Vagina (tissue), 2 donors: ENCODE measurements around the gene PLCB1. TPM values are rescaled to one million over a fixed set of nuclear protein-coding genes. Genes with fewer than 3 reads are reported as not detected.

Experiments used
- DNase-seq, 2 donors: peaks; one replicate each; pipeline ENCODE4 v3.0.0-alpha.2; 2017; ENCODE audit errors: extremely low spot score in 2 of 2
- H3K27ac ChIP-seq: fragments of 200-600 bp; sonication (generic); one replicate; pipeline ENCODE4 v1.5.1; 2019
- H3K27me3 ChIP-seq: fragments of 200-600 bp; sonication (generic); one replicate; pipeline ENCODE4 v1.5.1; 2019
- H3K36me3 ChIP-seq, 2 donors: fragments of 200-600 bp; sonication (generic); one replicate each; pipeline ENCODE4 v1.5.1; 2017 to 2019
- H3K4me1 ChIP-seq: fragments of 200-600 bp; sonication (generic); one replicate; pipeline ENCODE4 v1.5.1; 2019
- H3K4me3 ChIP-seq, 2 donors: fragments of 200-600 bp; sonication (generic); 1 replicate in 1 of 2; 2 replicates in 1 of 2; pipeline ENCODE4 v1.5.1; 2016 to 2019
- H3K9me3 ChIP-seq: fragments of 200-600 bp; sonication (generic); one replicate; pipeline ENCODE4 v1.5.1; 2019
- CTCF ChIP-seq, 3 experiments: fragments of 450-650 bp in 2 of 3; fragments of 200-600 bp in 1 of 3; sonication (generic) in 1 of 3; IDR thresholded peaks; one replicate each; pipeline ENCODE4 v1.5.1; 2017 to 2019; ENCODE audit warnings: antibody characterized with exemption in 3 of 3, mild to moderate bottlenecking in 2 of 3, moderate library complexity in 2 of 3
- POLR2A ChIP-seq, 2 donors: fragments of 450-650 bp; IDR thresholded peaks; one replicate each; pipeline ENCODE4 v1.6.1; 2017; ENCODE audit warnings: antibody characterized with exemption in 2 of 2, mild to moderate bottlenecking in 2 of 2, moderate library complexity in 2 of 2
- POLR2AphosphoS5 ChIP-seq, 2 donors: sonication (generic); formaldehyde crosslinking; IDR thresholded peaks; one replicate each; pipeline ENCODE4 v1.9.0; 2017; ENCODE audit warnings: antibody characterized with exemption in 2 of 2, mild to moderate bottlenecking in 2 of 2, low read depth in 1 of 2; ENCODE audit not compliant: insufficient read depth in 1 of 2
- intact Hi-C: fragments of 100-400 bp; cut with DNase I; formaldehyde crosslinking; loops from one replicate; pipeline ENCODE4 v1.15.1; 2023
- total RNA-seq: library from RNA; depleted of rRNA; stranded (reverse); fragments of >200 nt; gene quantifications from one replicate; pipeline ENCODE4 v1.2.3, GENCODE V29; 2016

PLCB1 gene
- total RNA-seq, 1 donor from 2014 or later: 32.4 TPM

GRCh38 chr20:8404912-8405635 is 273.0 kb downstream of the PLCB1 start:
- no peak for TF ChIP-seq CTCF (IDR thresholded peaks at IDR 0.05)
- TF ChIP-seq POLR2AphosphoS5 (IDR thresholded peaks at IDR 0.05; ENCODE audit: insufficient read depth in 1 of 2, low read depth in 1 of 2): no peak
- no peak for TF ChIP-seq POLR2A (IDR thresholded peaks at IDR 0.05)
- no peak for DNase-seq
- Histone ChIP-seq H3K36me3 (no peaks in the 10 kb centered on the region), H3K4me3 (no peak overlapping the region), H3K4me1 (no peaks in the 10 kb centered on the region), H3K27ac (no peak overlapping the region), H3K9me3 (no peaks in the 10 kb centered on the region), H3K27me3 (no peaks in the 10 kb centered on the region)
- intact Hi-C loops: no loop called here

- Histone ChIP-seq H3K9me3 (no peaks in the 10 kb centered on the region), H3K4me3 (no peak overlapping the region), H3K4me1 (no peaks in the 10 kb centered on the region), H3K27ac (no peak overlapping the region), H3K27me3 (no peaks in the 10 kb centered on the region), H3K36me3 (no peaks in the 10 kb centered on the region)
- intact Hi-C loops: no loop called here
- TF ChIP-seq POLR2A (IDR thresholded peaks at IDR 0.05) (no peak), POLR2AphosphoS5 (IDR thresholded peaks at IDR 0.05; ENCODE audit: insufficient read depth in 1 of 2, low read depth in 1 of 2) (no peak), CTCF (IDR thresholded peaks at IDR 0.05) (no peak)
- DNase-seq: no peak
Measured at GRCh38 chr20:8406391-8406790, 274.3 kb downstream of the PLCB1 start.

GRCh38 chr20:8408587-8409307 is 276.7 kb downstream of the PLCB1 start:
- Histone ChIP-seq H3K4me3 (no peak overlapping the region), H3K27me3 (no peaks in the 10 kb centered on the region), H3K36me3 (no peaks in the 10 kb centered on the region), H3K9me3 (no peaks in the 10 kb centered on the region), H3K4me1 (no peaks in the 10 kb centered on the region), H3K27ac (no peak overlapping the region)
- intact Hi-C loops: no loop called here
- no peak for TF ChIP-seq CTCF (IDR thresholded peaks at IDR 0.05)
- TF ChIP-seq POLR2AphosphoS5 (IDR thresholded peaks at IDR 0.05; ENCODE audit: insufficient read depth in 1 of 2, low read depth in 1 of 2): no peak
- no peak for TF ChIP-seq POLR2A (IDR thresholded peaks at IDR 0.05)
- no peak for DNase-seq

- H3K9me3 ChIP-seq: no peaks in the 10 kb centered on the region
- intact Hi-C loops: no loop called here
- no peak for DNase-seq
- no peak for TF ChIP-seq POLR2A (IDR thresholded peaks at IDR 0.05)
- no peak for TF ChIP-seq CTCF (IDR thresholded peaks at IDR 0.05)
- TF ChIP-seq POLR2AphosphoS5 (IDR thresholded peaks at IDR 0.05; ENCODE audit: insufficient read depth in 1 of 2, low read depth in 1 of 2): no peak
- no peaks in the 10 kb centered on the region for H3K27me3 ChIP-seq
- H3K4me1 ChIP-seq: no peaks in the 10 kb centered on the region
- H3K27ac ChIP-seq: no peak overlapping the region
- no peaks in the 10 kb centered on the region for H3K36me3 ChIP-seq
- no peak overlapping the region for H3K4me3 ChIP-seq
Measured at GRCh38 chr20:8413691-8414090, 281.6 kb downstream of the PLCB1 start.
